ENCODE measurements around the gene TMEM255A. TPM values are rescaled to one million over a fixed set of nuclear protein-coding genes. Genes with fewer than 3 reads are reported as not detected.

Gene TMEM255A
- total and polyA plus RNA-seq, 12 donors, result 0.09 to 3.1 (median 0.96) TPM

DNA sequence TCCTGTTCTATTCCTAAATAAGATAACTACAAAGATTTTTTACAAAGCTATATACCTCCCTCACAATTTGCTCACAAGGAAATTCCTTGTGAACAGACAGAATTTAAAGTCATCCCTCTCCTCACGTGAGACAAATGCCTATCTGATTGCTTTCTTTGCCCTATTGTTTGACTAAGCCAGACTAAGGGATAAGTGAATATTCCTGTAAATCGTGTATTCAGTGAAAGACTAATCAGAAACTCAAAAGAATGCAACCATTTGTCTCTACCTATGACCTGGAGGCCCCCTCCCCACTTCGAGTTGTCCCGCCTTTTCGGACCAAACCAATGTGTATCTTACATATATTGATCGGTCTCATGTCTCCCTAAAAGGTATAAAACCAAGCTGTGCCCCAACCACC is 76.0 kb downstream of the TMEM255A start:
- no peak for DNase-seq
- no peak for TF ChIP-seq POLR2A (IDR thresholded peaks at IDR 0.05)
- TF ChIP-seq, protein P1, sequence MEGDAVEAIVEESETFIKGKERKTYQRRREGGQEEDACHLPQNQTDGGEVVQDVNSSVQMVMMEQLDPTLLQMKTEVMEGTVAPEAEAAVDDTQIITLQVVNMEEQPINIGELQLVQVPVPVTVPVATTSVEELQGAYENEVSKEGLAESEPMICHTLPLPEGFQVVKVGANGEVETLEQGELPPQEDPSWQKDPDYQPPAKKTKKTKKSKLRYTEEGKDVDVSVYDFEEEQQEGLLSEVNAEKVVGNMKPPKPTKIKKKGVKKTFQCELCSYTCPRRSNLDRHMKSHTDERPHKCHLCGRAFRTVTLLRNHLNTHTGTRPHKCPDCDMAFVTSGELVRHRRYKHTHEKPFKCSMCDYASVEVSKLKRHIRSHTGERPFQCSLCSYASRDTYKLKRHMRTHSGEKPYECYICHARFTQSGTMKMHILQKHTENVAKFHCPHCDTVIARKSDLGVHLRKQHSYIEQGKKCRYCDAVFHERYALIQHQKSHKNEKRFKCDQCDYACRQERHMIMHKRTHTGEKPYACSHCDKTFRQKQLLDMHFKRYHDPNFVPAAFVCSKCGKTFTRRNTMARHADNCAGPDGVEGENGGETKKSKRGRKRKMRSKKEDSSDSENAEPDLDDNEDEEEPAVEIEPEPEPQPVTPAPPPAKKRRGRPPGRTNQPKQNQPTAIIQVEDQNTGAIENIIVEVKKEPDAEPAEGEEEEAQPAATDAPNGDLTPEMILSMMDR (IDR thresholded peaks at IDR 0.05), result no peak
- Histone ChIP-seq H3K4me1 (replicated peaks in 1 of 2) (no peaks in the 10 kb centered on the region), H3K27me3 (no peaks in the 10 kb centered on the region), H3K4me3 (no peak overlapping the region), H3K27ac (no peak overlapping the region), H3K9me3 (replicated peaks in 1 of 3) (no peaks in the 10 kb centered on the region), H3K36me3 (replicated peaks in 1 of 2) (peaks cover 0 to 4% of the 10 kb centered on the region in 2 donors)
- intact Hi-C loops (cut with DNase I), result no loop called here
- 67 to 97% (median 84%) methylated on average over 6 of the region's 6 CpGs for WGBS, 4 donors

GRCh38 chrX:120228187-120228908 is 82.9 kb downstream of the TMEM255A start:
- intact Hi-C loops (cut with DNase I), result no loop called here
- H3K9me3 ChIP-seq (replicated peaks in 1 of 3), result no peaks in the 10 kb centered on the region

DNA sequence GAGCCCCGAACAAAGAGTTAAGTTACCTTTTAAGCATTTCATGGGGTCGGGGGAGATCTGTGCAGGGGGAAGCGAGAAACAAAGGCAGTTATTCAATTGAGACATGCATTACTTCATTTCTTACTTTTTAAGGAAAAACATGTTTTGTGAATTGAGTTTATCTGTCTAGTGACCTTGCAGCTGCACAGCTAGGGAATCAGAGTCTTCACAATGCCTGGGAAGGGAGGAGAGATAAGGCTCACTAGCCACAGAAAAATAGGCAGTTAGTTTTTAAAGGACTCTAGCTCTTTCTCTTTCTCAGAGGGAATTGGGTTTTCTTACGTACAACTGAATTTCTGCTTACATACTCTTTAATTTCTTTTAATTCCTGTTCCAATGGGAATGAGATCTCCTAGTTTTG is 86.9 kb downstream of the TMEM255A start:
- peak in 1 of 7 donors; percentile 8 for DNase-seq
- intact Hi-C loops (cut with DNase I), result no loop called here
- 46 to 60% (median 56%) methylated on average over 4 of the region's 4 CpGs for WGBS, 4 donors
- Histone ChIP-seq H3K27me3 (peaks cover 3% of the 10 kb centered on the region), H3K9me3 (replicated peaks in 1 of 3) (no peaks in the 10 kb centered on the region), H3K4me3 (no peak overlapping the region), H3K4me1 (replicated peaks in 1 of 2) (no peaks in the 10 kb centered on the region), H3K27ac (peak overlapping the region in 2 of 5 donors; percentile 16 to 36), H3K36me3 (replicated peaks in 1 of 2) (no peaks in the 10 kb centered on the region)
- no peak for TF ChIP-seq POLR2A (IDR thresholded peaks at IDR 0.05)
- TF ChIP-seq, protein P1 (IDR thresholded peaks at IDR 0.05), result no peak

More at GRCh38 chrX:120228187-120228908, 82.9 kb downstream of the TMEM255A start:
- H3K27me3 ChIP-seq, result peaks cover 3% of the 10 kb centered on the region
- H3K27ac ChIP-seq, result no peak overlapping the region
- H3K4me3 ChIP-seq, result no peak overlapping the region
- peak in 1 of 7 donors; percentile 15 for DNase-seq
- WGBS, 4 donors, result 54 to 78% (median 61%) methylated on average over 5 to 9 of the region's 9 CpGs
- H3K4me1 ChIP-seq (replicated peaks in 1 of 2), result no peaks in the 10 kb centered on the region
- TF ChIP-seq POLR2A (IDR thresholded peaks at IDR 0.05), result no peak
- TF ChIP-seq, protein P1 (IDR thresholded peaks at IDR 0.05), result no peak
- no peaks in the 10 kb centered on the region for H3K36me3 ChIP-seq (replicated peaks in 1 of 2)

GRCh38 chrX:120223374-120223773 is 87.9 kb downstream of the TMEM255A start:
- Histone ChIP-seq H3K27ac (no peak overlapping the region), H3K36me3 (replicated peaks in 1 of 2) (no peaks in the 10 kb centered on the region), H3K4me3 (no peak overlapping the region), H3K27me3 (peaks cover 3% of the 10 kb centered on the region), H3K4me1 (replicated peaks in 1 of 2) (no peaks in the 10 kb centered on the region), H3K9me3 (replicated peaks in 1 of 3) (no peaks in the 10 kb centered on the region)
- WGBS, 4 donors, result 83 to 94% (median 83%) methylated on average over 5 to 8 of the region's 8 CpGs; no CpG with 5 or more reads in 1 of the 4 donors
- intact Hi-C loops (cut with DNase I), result no loop called here
- DNase-seq, result no peak
- no peak for TF ChIP-seq POLR2A (IDR thresholded peaks at IDR 0.05)
- TF ChIP-seq, protein P1 (IDR thresholded peaks at IDR 0.05), result no peak

All from adrenal gland (tissue), 12 donors.